ENCODE data around the gene ATP6V0E1.
"Not testable (repeated sequence)": the region's sequence is repeated elsewhere in the genome, so short reads cannot be mapped to it uniquely, and the experiment has no call there.

Gene ATP6V0E1

GRCh38 chr5:173001229-173001841 lies 17.8 kb downstream of the ATP6V0E1 start:
- DNase-seq (ENCODE audit: extremely low read depth in 1 of 2, low read depth in 1 of 2) = no peak

GRCh38 chr5:173003360-173003759 lies 19.8 kb downstream of the ATP6V0E1 start:
- no peak for DNase-seq (ENCODE audit: extremely low read depth in 1 of 2, low read depth in 1 of 2)

- DNase-seq (ENCODE audit: extremely low read depth in 1 of 2, low read depth in 1 of 2) = no peak
Observed at GRCh38 chr5:173004013-173004412, 20.4 kb downstream of the ATP6V0E1 start.

- DNase-seq (ENCODE audit: extremely low read depth in 1 of 2, low read depth in 1 of 2) = no peak
Observed at GRCh38 chr5:173004447-173004846, 20.9 kb downstream of the ATP6V0E1 start.

GRCh38 chr5:173010021-173010420 lies 26.4 kb downstream of the ATP6V0E1 start:
- peak in 1 of 2 donors; percentile 23 for DNase-seq (ENCODE audit: extremely low read depth in 1 of 2, low read depth in 1 of 2)

GRCh38 chr5:173010547-173011464 lies 27.2 kb downstream of the ATP6V0E1 start:
- DNase-seq (ENCODE audit: extremely low read depth in 1 of 2, low read depth in 1 of 2) = no peak

GRCh38 chr5:173011566-173011965 lies 28.0 kb downstream of the ATP6V0E1 start:
- DNase-seq (ENCODE audit: extremely low read depth in 1 of 2, low read depth in 1 of 2) = no peak

GRCh38 chr5:173012882-173013281 lies 29.3 kb downstream of the ATP6V0E1 start:
- DNase-seq (ENCODE audit: extremely low read depth in 1 of 2, low read depth in 1 of 2) = no peak

- DNase-seq (ENCODE audit: extremely low read depth in 1 of 2, low read depth in 1 of 2) = no peak
Observed at GRCh38 chr5:173014671-173015070, 31.1 kb downstream of the ATP6V0E1 start.

- no peak for DNase-seq (ENCODE audit: extremely low read depth in 1 of 2, low read depth in 1 of 2)
Observed at GRCh38 chr5:173015192-173015591, 31.6 kb downstream of the ATP6V0E1 start.

GRCh38 chr5:173015598-173016455 lies 32.3 kb downstream of the ATP6V0E1 start:
- no peak for DNase-seq (ENCODE audit: extremely low read depth in 1 of 2, low read depth in 1 of 2)

- DNase-seq (ENCODE audit: extremely low read depth in 1 of 2, low read depth in 1 of 2) = no peak
Observed at GRCh38 chr5:173016598-173017046, 33.1 kb downstream of the ATP6V0E1 start.

- DNase-seq (ENCODE audit: extremely low read depth in 1 of 2, low read depth in 1 of 2) = not testable (repeated sequence)
Observed at GRCh38 chr5:173017087-173017486, 33.5 kb downstream of the ATP6V0E1 start.

- DNase-seq (ENCODE audit: extremely low read depth in 1 of 2, low read depth in 1 of 2) = no peak
Observed at GRCh38 chr5:173018358-173018757, 34.8 kb downstream of the ATP6V0E1 start.

GRCh38 chr5:173020154-173020581 lies 36.6 kb downstream of the ATP6V0E1 start:
- no peak for DNase-seq (ENCODE audit: extremely low read depth in 1 of 2, low read depth in 1 of 2)

- DNase-seq (ENCODE audit: extremely low read depth in 1 of 2, low read depth in 1 of 2) = no peak
Observed at GRCh38 chr5:173020643-173021042, 37.1 kb downstream of the ATP6V0E1 start.

GRCh38 chr5:173025651-173026050 lies 42.1 kb downstream of the ATP6V0E1 start:
- DNase-seq (ENCODE audit: extremely low read depth in 1 of 2, low read depth in 1 of 2) = no peak

- no peak for DNase-seq (ENCODE audit: extremely low read depth in 1 of 2, low read depth in 1 of 2)
Observed at GRCh38 chr5:173027905-173028304, 44.3 kb downstream of the ATP6V0E1 start.

GRCh38 chr5:173028811-173029327 lies 45.3 kb downstream of the ATP6V0E1 start:
- DNase-seq (ENCODE audit: extremely low read depth in 1 of 2, low read depth in 1 of 2) = no peak

GRCh38 chr5:173029499-173029921 lies 45.9 kb downstream of the ATP6V0E1 start:
- DNase-seq (ENCODE audit: extremely low read depth in 1 of 2, low read depth in 1 of 2) = no peak

- DNase-seq (ENCODE audit: extremely low read depth in 1 of 2, low read depth in 1 of 2) = not testable (repeated sequence)
Observed at GRCh38 chr5:173032096-173032495, 48.5 kb downstream of the ATP6V0E1 start.
